ENCODE data around the gene CITED2.

GRCh38 chr6:139341060-139341459 lies 33.4 kb downstream of the CITED2 start:
- no peak for TF ChIP-seq CTCF (conservative IDR thresholded peaks at IDR 0.05)
- TF ChIP-seq ZFX (IDR thresholded peaks at IDR 0.05) = no peak

Data from C4-2B (cell line).